Breast epithelium (tissue), 4 donors: Measurements from ENCODE around the gene NAALADL1. TPM values are rescaled to one million over a fixed set of nuclear protein-coding genes. Genes with fewer than 3 reads are reported as not detected.
"Not testable (repeated sequence)": the region's sequence is repeated elsewhere in the genome, so short reads cannot be mapped to it uniquely, and the experiment has no call there.

Experiments
- DNase-seq, 2 donors: peaks; one replicate each; pipeline ENCODE4 v3.0.0-alpha.2; 2019; ENCODE audit warnings: low spot score in 2 of 2
- H3K27ac ChIP-seq, 2 donors: fragments of 200-600 bp; sonication (generic) in 1 of 2; one replicate each; pipeline ENCODE4 v1.5.1; 2016 to 2019; ENCODE audit warnings: mild to moderate bottlenecking in 1 of 2
- H3K27me3 ChIP-seq, 2 donors: fragments of 200-600 bp; sonication (generic) in 1 of 2; one replicate each; pipeline versions ENCODE4 v1.5.1 to v1.6.0; 2017 to 2019; ENCODE audit warnings: control low read depth in 1 of 2, mild to moderate bottlenecking in 1 of 2
- H3K36me3 ChIP-seq: fragments of 200-600 bp; one replicate; pipeline ENCODE4 v1.5.1; 2019
- H3K4me1 ChIP-seq, 2 donors: fragments of 200-600 bp; sonication (generic); one replicate each; pipeline ENCODE4 v1.5.1; 2016 to 2019; ENCODE audit warnings: control low read depth in 1 of 2
- H3K4me3 ChIP-seq, 3 donors: fragments of 200-600 bp; sonication (generic); 1 replicate in 2 of 3; 2 replicates in 1 of 3; pipeline ENCODE4 v1.5.1; 2016 to 2019; ENCODE audit warnings: mild to moderate bottlenecking in 3 of 3, moderate library complexity in 2 of 3
- H3K9me3 ChIP-seq, 2 donors: fragments of 200-600 bp; sonication (generic) in 1 of 2; one replicate each; pipeline ENCODE4 v1.5.1; 2016 to 2019; ENCODE audit warnings: control low read depth in 1 of 2
- POLR2A ChIP-seq: fragments of 450-650 bp; IDR thresholded peaks from one replicate; pipeline ENCODE4 v1.6.1; 2016; ENCODE audit warnings: antibody characterized with exemption, mild to moderate bottlenecking, moderate library complexity
- POLR2AphosphoS5 ChIP-seq, 3 donors: sonication (generic); formaldehyde crosslinking; IDR thresholded peaks; one replicate each; pipeline ENCODE4 v1.6.1; 2017; ENCODE audit warnings: antibody characterized with exemption in 3 of 3
- intact Hi-C: fragments of 100-400 bp; cut with DNase I; formaldehyde crosslinking; loops from one replicate; pipeline ENCODE4 v1.15.1; 2023; ENCODE audit warnings: low total_unique reads
- total RNA-seq, 3 donors: library from RNA; depleted of rRNA; stranded (reverse); fragments of >200 nt; gene quantifications; one replicate each; pipeline ENCODE4 v1.1.0, GENCODE V29; 2016
- TF ChIP-seq, protein P1 (sequence below), 3 donors: fragments of 450-650 bp; IDR thresholded peaks; one replicate each; pipeline ENCODE4 v1.5.1; 2016 to 2017; ENCODE audit warnings: antibody characterized with exemption in 3 of 3, mild to moderate bottlenecking in 3 of 3, moderate library complexity in 3 of 3

Gene NAALADL1
- total RNA-seq, 3 donors from 2014 or later = 15.5 to 28.8 (median 19.2) TPM

DNA sequence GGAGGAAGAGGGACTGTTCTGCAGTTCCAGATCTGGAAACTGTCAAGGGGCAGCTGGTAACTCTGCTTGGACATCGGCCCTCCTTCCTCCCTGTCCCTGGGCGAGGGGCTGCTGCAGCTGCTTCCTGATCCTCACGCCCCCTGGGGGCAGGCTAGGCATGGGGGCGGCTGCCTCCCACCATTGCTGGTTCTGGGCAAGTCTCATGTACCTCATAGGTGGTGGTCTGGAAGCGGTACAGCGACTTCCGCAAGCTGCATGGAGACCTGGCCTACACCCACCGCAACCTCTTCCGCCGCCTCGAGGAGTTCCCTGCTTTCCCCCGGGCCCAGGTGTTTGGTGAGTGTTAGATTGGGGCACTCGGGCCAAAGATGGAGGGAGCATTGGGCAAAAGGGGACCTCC lies 26.1 kb downstream of the NAALADL1 start:
- no peak for DNase-seq
- no peaks in the 10 kb centered on the region for H3K4me1 ChIP-seq
- intact Hi-C loops = no loop called here
- no peaks in the 10 kb centered on the region for H3K36me3 ChIP-seq
- H3K4me3 ChIP-seq = no peak overlapping the region
- TF ChIP-seq, protein P1, sequence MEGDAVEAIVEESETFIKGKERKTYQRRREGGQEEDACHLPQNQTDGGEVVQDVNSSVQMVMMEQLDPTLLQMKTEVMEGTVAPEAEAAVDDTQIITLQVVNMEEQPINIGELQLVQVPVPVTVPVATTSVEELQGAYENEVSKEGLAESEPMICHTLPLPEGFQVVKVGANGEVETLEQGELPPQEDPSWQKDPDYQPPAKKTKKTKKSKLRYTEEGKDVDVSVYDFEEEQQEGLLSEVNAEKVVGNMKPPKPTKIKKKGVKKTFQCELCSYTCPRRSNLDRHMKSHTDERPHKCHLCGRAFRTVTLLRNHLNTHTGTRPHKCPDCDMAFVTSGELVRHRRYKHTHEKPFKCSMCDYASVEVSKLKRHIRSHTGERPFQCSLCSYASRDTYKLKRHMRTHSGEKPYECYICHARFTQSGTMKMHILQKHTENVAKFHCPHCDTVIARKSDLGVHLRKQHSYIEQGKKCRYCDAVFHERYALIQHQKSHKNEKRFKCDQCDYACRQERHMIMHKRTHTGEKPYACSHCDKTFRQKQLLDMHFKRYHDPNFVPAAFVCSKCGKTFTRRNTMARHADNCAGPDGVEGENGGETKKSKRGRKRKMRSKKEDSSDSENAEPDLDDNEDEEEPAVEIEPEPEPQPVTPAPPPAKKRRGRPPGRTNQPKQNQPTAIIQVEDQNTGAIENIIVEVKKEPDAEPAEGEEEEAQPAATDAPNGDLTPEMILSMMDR (IDR thresholded peaks at IDR 0.05) = no peak
- TF ChIP-seq POLR2AphosphoS5 (IDR thresholded peaks at IDR 0.05) = no peak
- TF ChIP-seq POLR2A = no peak
- H3K27ac ChIP-seq = no peak overlapping the region
- H3K9me3 ChIP-seq = no peaks in the 10 kb centered on the region
- no peaks in the 10 kb centered on the region for H3K27me3 ChIP-seq

DNA sequence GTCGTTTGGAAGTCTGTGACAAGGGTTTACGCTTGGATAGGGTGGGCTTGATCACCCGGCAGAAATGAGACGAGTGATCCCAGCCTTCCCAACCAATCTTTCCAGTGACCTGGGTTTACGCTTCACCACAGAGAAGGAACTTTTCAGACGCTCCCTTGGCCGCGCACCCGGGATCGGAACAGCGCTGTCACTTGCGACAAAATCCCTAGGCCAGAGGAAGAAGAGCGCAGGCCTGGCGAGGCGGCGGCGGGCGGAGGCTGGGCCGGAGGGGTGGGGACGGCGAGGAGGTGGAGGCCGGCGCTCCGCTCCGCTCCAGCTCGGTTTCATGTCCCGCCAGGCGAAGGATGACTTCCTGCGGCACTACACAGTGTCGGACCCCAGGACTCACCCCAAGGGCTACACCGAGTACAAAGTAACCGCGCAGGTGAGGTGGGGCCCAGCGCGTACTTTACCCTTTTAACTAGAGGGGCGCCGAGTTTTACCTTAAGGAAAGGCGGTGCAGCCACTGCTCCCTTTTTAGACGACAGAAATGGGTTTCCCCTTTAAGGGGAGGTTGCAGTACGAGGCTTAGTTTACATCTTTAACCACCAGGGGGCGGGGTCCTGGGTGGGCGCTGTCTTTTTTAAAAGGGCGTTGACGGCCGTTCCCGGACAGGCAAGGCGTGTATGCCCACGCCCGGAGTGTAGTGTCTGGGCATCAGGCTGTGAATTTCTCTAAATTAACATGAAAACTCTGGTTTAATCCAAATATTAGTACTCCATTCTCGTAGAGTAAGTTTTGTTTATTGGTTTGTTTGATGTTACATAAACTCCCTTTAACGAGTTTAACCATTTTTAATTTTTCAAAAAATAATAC lies 30.9 kb downstream of the NAALADL1 start, which contains the start of gene SNX15:
Gene SNX15, plus strand, starts transcription at position 227 of the 855 bp plus-strand sequence. Its CDS starts 99 bp downstream, at position 326.
- Histone ChIP-seq H3K4me1 (no peaks in the 10 kb centered on the region), H3K27me3 (no peaks in the 10 kb centered on the region), H3K4me3 (peak within 1 kb of the TSS; percentile 61 to 76 (median 62)), H3K36me3 (no peaks in the 10 kb centered on the region), H3K27ac (peak within 1 kb of the TSS; percentile 87 to 91), H3K9me3 (no peaks in the 10 kb centered on the region)
- TF ChIP-seq POLR2AphosphoS5 (IDR thresholded peaks at IDR 0.05) (peak; percentile 88 to 94 (median 91)), POLR2A (peak; percentile 57)
- TF ChIP-seq, protein P1 (IDR thresholded peaks at IDR 0.05) = peak; percentile 64 to 79 (median 68)
- intact Hi-C loops = no loop called here
- peak; percentile 91 for DNase-seq

DNA sequence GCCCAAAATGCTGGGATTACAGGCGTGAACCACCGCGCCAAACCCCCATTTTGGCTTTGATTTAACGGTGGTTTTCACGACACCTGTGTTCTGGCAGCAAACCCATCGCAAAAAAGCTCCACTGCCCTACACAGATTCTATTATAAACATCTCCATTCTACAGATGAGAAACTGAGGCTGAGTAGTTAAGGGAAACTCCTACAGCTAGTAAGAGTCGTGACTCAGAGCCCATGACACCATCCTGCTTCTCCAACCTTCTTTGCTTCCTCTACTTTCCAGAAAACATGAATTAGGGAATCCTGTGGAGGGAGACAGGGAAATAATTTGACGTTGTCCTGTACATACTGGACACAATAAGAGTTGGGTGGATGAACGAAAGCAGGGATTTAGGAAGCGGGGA lies 31.5 kb downstream of the NAALADL1 start:
- Histone ChIP-seq H3K4me3 (peak overlapping the region in 2 of 3 donors; percentile 61 to 76), H3K4me1 (no peaks in the 10 kb centered on the region), H3K27ac (peak overlapping the region; percentile 87 to 91), H3K27me3 (no peaks in the 10 kb centered on the region), H3K36me3 (no peaks in the 10 kb centered on the region), H3K9me3 (no peaks in the 10 kb centered on the region)
- intact Hi-C loops = no loop called here
- DNase-seq = no peak
- no peak for TF ChIP-seq POLR2AphosphoS5 (IDR thresholded peaks at IDR 0.05)
- TF ChIP-seq, protein P1 (IDR thresholded peaks at IDR 0.05) = no peak
- TF ChIP-seq POLR2A = no peak

DNA sequence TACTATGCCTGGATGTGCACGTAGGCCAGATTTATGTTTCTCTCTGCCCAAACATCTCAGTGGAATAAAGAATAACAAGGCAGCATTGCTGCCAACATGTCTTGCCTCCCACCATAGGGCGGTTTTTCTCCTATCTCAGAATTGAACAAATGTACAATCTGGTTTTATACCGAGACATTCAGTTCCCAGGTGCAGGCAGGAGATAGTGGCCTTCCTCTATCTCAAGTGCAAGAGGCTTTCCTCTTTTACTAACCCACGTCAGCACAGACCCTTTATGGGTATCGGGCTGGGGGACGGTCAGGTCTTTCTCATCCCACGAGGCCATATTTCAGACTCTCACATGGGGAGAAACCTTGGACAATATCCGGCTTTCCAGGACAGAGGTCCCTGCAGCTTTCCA lies 34.9 kb downstream of the NAALADL1 start:
- H3K9me3 ChIP-seq, H3K27ac ChIP-seq, intact Hi-C loops, H3K4me3 ChIP-seq, DNase-seq, H3K36me3 ChIP-seq, H3K4me1 ChIP-seq, H3K27me3 ChIP-seq: not testable (repeated sequence)

DNA sequence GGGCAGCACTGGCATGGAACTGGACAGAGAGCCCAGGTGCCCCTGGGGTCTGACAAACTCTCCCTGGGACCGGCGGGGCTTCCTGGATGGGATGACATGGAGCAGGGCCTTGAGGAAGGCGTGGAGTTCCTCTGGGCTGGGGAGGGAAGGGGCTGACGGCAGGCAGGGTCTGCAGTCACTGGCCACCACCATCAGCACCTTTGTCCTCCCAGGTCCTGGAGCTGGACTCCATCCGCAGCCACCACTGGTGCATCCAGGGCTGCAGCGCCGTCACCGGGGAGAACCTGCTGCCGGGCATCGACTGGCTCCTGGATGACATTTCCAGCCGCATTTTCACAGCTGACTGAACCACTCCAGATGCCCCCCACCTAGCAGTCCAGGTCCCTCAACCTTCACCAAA lies 36.8 kb downstream of the NAALADL1 start:
- intact Hi-C loops = no loop called here
- no peak for DNase-seq
- Histone ChIP-seq H3K9me3 (no peaks in the 10 kb centered on the region), H3K27me3 (no peaks in the 10 kb centered on the region), H3K4me3 (no peak overlapping the region), H3K36me3 (no peaks in the 10 kb centered on the region), H3K4me1 (no peaks in the 10 kb centered on the region), H3K27ac (no peak overlapping the region)
- TF ChIP-seq POLR2A = no peak
- TF ChIP-seq, protein P1 (IDR thresholded peaks at IDR 0.05) = no peak
- TF ChIP-seq POLR2AphosphoS5 (IDR thresholded peaks at IDR 0.05) = no peak
